GM12891 (cell line): ENCODE results near the gene ALDH3B1.

Source experiments
- DNase-seq: peaks from one replicate; pipeline ENCODE4 v3.0.0; 2011; ENCODE audit warnings: low spot score; ENCODE audit not compliant: insufficient read length
- FAIRE-seq: peaks from 2 replicates; lab custom pipeline; 2011; peaks lifted over from hg19 to GRCh38; lab: Jason Lieb, UNC
- PAX5 ChIP-seq: IDR thresholded peaks from 2 replicates; pipeline ENCODE4 v1.6.1; 2011; ENCODE audit warnings: low read length, moderate library complexity, mild to moderate bottlenecking; ENCODE audit not compliant: insufficient read depth, severe bottlenecking
- POLR2A ChIP-seq: IDR thresholded peaks from 2 replicates; pipeline ENCODE4 v1.6.1; 2011; ENCODE audit warnings: low read depth, low read length, control low read depth
- POLR2AphosphoS5 ChIP-seq: IDR thresholded peaks from 2 replicates; pipeline ENCODE4 v1.6.1; 2011; ENCODE audit warnings: low read depth, low read length, control low read depth
- POU2F2 ChIP-seq: IDR thresholded peaks from 2 replicates; pipeline ENCODE4 v1.6.1; 2011; ENCODE audit warnings: low read depth, mild to moderate bottlenecking, control low read depth, low read length, moderate library complexity
- SPI1 ChIP-seq: IDR thresholded peaks from 2 replicates; pipeline ENCODE4 v1.6.1; 2011; ENCODE audit warnings: low read depth, low read length, control low read depth
- TAF1 ChIP-seq: IDR thresholded peaks from 2 replicates; pipeline ENCODE4 v1.6.1; 2011; ENCODE audit warnings: low read depth, low read length, control low read depth

Gene ALDH3B1

DNA sequence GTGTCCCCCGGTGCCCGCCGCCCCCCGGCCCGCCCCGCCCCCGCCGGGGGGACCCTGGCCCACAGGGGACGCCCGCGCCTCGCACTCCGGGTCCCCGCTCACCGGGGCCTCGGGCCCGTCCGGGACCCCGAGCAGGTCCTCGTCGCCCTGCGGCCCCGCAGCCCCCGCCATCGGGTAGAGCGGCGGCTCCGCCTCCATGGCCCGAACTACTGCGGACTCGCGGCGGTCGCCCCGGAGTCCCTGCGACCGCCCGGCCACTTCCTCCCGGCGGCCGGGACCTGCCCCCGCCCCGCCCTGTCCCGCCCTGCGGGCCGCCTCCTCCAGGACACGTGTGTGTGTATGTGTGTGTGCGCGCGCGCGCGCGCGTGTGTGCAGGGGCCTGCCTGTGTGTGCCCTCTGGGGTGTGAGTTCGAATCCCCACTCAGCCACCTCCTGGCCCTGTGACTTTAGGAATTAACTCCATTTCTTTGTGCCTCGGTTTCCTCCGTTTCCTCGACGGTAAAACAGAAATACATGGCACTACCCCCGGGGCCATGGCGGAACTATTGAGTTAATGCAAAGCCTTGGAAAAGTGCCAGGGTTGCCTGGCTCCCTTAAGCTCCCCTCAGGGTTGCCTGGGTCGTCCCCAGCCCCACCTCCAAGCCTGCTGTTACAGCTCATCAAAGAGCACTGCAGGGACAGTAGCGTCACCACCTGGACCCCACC, 6.1 kb upstream of the ALDH3B1 start, which contains the start of gene UNC93B1:
Gene UNC93B1, minus strand, starts transcription at position 252 of the 705 bp plus-strand sequence. Its CDS starts 54 bp downstream, at position 198.
- TF ChIP-seq POLR2AphosphoS5 (peak; percentile 51; the same call in 1 of the 2 replicates), POLR2A (0 out of 2 replicates have a peak, but pooled peaks have one; percentile 42), SPI1 (peak; percentile 76), POU2F2 (no peak)
- FAIRE-seq = peak; percentile 97
- peak; percentile 91 for DNase-seq

DNA sequence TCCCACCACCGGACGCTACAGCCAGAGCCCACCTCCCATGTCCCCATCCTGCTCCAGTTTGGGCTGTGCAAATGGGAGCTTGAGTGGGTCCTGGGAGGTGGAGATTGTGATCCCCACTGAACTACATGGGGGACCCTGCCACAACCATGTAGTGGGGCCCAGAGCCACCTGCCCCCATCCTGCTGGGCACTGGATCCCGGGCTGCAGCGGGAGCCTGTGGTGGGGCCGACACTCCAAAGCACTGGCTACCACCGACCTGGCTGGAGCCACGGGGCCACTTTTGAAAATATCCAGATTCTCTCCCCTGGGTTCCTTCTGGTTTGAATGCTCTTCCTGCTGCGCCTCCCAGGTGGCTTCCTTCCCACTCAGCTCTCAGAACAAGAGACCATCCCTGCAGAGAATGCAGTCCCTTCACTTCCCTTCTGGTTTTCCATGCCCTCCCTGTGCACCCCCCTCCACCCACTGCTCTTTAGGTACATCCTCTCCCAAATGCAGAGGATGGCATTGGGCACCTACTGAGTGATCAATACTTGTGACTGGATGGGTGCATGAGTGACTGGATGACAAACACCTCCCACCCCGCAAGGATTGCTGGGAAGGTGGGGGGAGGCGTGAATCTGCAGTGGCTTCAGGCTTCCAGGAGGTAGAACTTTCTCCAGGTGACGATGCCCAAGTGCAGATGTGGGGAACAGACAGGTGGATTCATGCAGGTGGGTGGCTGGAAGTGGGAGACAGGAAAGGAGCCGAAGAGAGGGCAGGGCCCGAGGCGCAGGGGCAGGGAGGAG, 5.4 kb upstream of the ALDH3B1 start:
- no peak for TF ChIP-seq POLR2A
- TF ChIP-seq POLR2AphosphoS5 = no peak
- no peak for TF ChIP-seq SPI1
- no peak for TF ChIP-seq POU2F2
- no peak for TF ChIP-seq TAF1
- no peak for TF ChIP-seq PAX5
- FAIRE-seq = no peak
- DNase-seq = no peak

DNA sequence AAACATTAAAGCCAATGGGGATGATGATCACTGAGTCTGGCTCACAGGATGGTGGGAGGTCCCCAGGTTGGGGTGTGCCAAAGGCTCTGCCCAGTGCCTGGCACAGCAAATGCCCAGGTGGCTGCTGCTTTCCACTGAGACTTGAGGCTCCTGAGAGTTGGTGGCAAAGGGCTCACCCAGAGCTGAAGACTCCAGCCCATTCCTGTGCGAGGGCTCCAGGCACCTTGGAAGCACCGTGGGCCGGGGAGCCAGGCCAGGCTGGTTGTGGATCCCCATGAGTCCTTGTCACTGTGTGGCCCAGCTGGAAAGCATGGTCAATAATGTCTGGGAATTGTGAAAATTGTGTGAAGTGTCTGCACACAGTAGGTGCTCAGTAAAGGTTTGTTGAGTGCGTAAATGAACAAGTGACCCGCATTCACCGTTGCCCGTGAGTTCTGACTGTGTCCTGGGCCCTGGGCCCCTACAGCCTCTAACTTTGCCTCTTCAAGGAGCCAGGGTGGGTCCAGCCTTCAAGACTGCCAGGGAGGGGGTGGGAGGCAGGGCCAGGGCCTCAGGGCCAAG, 3.4 kb upstream of the ALDH3B1 start:
- no peak for FAIRE-seq
- TF ChIP-seq SPI1 = no peak
- no peak for TF ChIP-seq PAX5
- TF ChIP-seq POLR2A = no peak
- TF ChIP-seq TAF1 = no peak
- no peak for TF ChIP-seq POLR2AphosphoS5
- TF ChIP-seq POU2F2 = no peak
- no peak for DNase-seq

DNA sequence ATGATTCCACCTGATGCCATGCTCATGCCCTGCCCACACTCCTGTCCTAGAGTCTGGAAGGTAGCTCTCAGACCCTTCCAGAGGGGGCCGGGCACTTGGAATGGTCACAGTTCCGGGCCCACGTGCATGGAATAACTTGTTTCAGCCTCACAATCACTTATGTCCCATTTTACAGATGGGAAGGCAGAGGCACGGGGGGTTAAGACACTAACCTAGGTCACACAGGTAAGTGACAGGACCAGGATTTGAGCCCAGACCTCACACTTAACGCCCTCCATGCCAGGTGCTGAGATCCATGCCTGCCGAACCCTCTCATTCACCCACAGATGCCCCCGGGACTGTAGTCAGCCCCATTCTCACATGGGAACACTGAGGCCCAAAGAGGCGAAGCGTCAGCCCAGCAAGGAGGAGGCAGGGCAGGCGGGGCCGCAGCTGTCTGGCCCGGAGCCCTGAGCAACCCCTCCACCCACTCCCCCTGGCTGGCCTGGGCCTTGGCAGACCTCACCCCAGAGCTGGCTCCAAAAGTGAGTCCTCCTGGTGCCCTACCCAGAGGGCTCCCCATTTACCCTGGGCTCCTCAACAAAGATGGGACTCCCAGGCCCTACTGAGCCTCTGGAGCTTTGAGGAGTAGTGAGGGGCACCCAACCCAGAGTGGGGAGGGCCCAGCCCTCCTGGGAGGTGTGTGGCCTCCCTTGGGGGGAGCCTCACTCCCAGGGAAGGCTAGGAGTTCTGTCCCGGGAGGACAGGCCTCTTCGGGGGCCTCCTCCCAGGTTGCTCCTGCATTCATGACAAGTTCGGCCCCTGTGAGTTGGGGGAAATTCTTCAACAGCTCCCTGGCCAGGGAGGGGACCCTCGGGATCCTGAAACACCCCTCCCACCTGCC, 2.4 kb upstream of the ALDH3B1 start:
- TF ChIP-seq POU2F2 (no peak), PAX5 (no peak), SPI1 (no peak), POLR2AphosphoS5 (no peak), POLR2A (no peak), TAF1 (no peak)
- FAIRE-seq = no peak

DNA sequence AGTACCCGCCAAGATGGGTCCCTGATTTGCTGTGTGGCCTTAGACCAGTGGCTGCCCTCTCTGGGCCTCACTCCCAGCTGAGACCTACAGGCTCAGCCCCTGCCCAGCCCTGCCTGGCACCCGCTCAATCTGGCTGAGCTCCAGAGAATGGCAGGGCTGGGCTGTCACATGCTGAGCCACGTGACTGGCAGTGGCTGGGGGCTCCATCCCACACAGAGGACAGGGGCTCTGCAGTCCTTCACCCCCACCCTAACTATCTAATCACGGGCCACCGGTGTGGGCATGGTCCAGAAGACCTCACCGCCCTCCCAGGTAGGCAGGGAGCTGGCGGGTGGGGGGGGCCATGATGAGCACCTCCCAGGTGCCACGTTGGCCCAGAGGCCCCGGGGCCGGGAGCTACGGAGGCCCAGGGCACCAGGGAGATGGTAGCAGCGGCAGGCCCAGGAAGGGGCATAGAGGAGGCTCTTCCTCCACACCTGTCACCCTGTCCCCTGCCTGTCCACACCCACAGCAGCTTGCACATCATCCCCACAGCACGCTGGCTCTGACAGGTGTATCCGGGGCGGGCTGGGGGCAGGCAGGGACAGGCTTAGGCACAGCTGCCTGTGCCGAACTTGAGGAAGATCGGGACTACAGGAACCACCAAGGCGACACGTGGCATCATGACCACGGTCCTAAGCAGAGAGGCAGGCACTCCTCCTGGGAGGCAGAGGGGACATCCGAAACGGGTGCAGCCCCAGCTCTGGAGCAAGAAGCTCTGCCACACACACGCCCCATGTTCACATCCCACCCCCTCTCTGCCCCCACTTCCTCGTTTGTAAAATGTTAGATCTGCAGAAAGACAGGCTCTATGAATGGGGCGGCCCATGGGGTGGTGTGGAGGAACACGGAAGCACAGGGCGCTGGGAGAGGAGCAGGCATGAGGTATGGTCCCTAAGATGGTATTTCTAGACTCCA, 1.5 kb upstream of the ALDH3B1 start:
- DNase-seq = no peak
- TF ChIP-seq SPI1 (peak; percentile 22; the same call in 1 of the 2 replicates), POLR2AphosphoS5 (no peak), POU2F2 (no peak)
- peak; percentile 76 for FAIRE-seq

More for the DNA sequence above, 2.4 kb upstream of the ALDH3B1 start:
- no peak for DNase-seq

DNA sequence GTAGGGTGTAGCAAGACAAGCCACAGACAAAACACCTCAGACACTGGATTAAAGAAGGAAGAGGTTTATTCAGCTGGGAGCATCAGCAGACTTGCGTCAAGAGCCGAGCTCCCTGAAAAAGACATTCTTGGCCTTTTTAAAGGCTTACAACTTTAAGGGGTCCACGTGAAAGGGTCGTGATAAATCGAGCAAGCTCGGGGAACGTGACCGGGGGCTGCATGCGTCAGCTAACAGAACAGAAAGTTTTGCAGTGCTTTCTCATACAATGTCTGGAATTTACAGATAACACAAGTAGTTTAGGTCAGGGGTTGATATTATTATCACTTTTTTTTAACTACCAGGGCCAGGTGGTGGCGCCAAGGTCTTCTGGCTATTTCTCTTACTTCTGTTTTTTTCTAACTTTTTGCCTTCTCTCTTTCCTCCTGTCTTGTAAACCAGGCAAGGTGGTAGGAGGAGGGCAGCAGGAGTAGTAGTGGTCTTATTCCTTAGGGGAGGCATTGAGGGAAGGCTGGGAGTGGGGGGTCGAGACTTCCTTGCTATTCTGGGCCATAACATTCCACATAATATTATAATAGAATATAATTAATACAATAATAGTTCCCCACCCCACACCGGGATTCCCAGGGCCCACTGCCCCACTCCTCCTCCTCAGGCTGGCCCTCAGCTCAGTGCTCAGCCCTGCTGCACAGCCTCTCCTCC, 587 bp upstream of the ALDH3B1 start:
- TF ChIP-seq PAX5 = no peak
- no peak for TF ChIP-seq SPI1
- FAIRE-seq = no peak
- DNase-seq = no peak

DNA sequence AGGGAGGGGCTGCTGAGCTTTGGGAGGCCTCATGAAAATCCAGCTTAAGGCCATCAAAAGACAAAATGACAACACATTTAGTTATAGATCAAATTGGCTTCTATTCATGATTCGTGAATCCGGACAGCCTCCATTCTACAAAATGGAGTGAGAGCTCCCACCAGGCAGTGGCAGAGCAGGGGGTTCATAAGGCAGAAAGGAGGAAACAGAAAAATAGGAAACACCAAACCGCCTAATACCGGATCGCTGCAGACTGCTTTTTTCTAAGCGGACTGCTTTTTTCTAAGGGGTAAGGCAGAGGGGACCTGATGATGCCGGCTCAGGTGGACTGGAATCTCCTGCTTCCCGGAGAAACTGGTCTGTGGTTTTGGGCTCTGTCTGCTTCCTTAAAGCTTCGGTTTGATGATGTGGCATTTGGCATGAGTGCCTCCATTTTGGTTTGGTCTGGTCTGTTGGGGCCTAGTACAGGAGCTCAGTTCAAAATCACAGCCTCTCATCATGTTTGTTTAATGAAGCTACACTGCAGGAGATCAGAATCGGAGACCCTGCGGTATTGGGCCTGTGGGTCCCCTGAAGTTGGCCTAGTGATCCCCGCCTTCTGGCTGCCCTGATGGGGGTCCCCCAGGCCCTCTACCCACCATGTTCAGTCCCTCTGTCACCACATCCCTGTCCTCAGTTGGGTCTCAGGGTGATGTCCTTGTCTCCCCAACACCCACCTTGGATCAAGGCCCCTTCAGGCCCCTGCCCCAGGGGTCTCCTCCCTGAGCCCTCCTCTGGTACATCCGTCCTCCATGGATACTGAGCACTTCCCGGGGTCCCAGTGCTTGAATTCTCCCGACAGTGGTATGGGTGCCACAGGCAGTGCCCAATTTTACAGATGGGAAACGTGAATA, 1.2 kb downstream of the ALDH3B1 start:
- no peak for TF ChIP-seq POLR2AphosphoS5
- TF ChIP-seq POU2F2 = no peak
- TF ChIP-seq PAX5 = no peak
- no peak for TF ChIP-seq POLR2A
- no peak for TF ChIP-seq TAF1
- no peak for TF ChIP-seq SPI1
- DNase-seq = no peak
- no peak for FAIRE-seq
